ENCODE measurements around the gene LTC4S. TPM values are rescaled to one million over a fixed set of nuclear protein-coding genes. Genes with fewer than 3 reads are reported as not detected.
A peak's percentile ranks its signal among the peaks of the same experiment; 100 is the strongest.

The LTC4S gene
- polyA plus RNA-seq, 3 donors = 0.65 to 2.1 (median 0.69) TPM

GRCh38 chr5:179767496-179768100 is 26.2 kb upstream of the LTC4S start:
- H3K9me3 ChIP-seq (replicated peaks in 1 of 2; ENCODE audit: control insufficient read depth in 1 of 2, insufficient read depth in 1 of 2, low read length in 2 of 2) = no peaks in the 10 kb centered on the region
- Mint-ChIP-seq H3K27ac (peak overlapping the region in 6 of 7 donors; percentile 58 to 80 (median 66)), H3K9me3 (no peaks in the 10 kb centered on the region), H3K36me3 (peaks cover 58 to 72% of the 10 kb centered on the region in 2 donors), H3K27me3 (ENCODE audit: low read depth in 3 of 3) (peaks cover 0 to 2% (median 0%) of the 10 kb centered on the region in 3 donors), H3K4me1 (peaks cover 96% of the 10 kb centered on the region), H3K4me3 (no peak overlapping the region)
- intact Hi-C loops (cut with micrococcal nuclease) = loop anchor here in 1 of 2 donors (2.0 kb wide), 1 partner anchor 29 kb away; no protein-coding TSS in a partner anchor
- H3K4me1 ChIP-seq (ENCODE audit: control insufficient read depth in 1 of 2, insufficient read depth in 2 of 2, low read length in 2 of 2) = peaks cover 93 to 98% of the 10 kb centered on the region in 2 donors
- no peak for TF ChIP-seq CTCF (IDR thresholded peaks at IDR 0.05)
- H3K27ac ChIP-seq (ENCODE audit: low read depth in 1 of 2, low read length in 2 of 2) = peak overlapping the region in 1 of 2 donors; percentile 35
- H3K36me3 ChIP-seq (replicated peaks in 1 of 2; ENCODE audit: control insufficient read depth in 1 of 2, insufficient read depth in 2 of 2, low read length in 2 of 2) = peaks cover 30 to 57% of the 10 kb centered on the region in 2 donors
- H2AFZ ChIP-seq (ENCODE audit: insufficient read depth, low read depth, low read length, poor library complexity, severe bottlenecking) = no peak overlapping the region
- H3K27me3 ChIP-seq (ENCODE audit: control insufficient read depth in 2 of 2, insufficient read depth in 2 of 2, low read length in 2 of 2) = no peaks in the 10 kb centered on the region
- no peak overlapping the region for H3K9ac ChIP-seq (ENCODE audit: insufficient read depth, low read length, poor library complexity, severe bottlenecking)
- H3K4me3 ChIP-seq (replicated peaks in 1 of 3; ENCODE audit: low read depth in 2 of 3, low read length in 3 of 3) = no peak overlapping the region
- DNase-seq = peak in 2 of 3 donors; percentile 37 to 40
- H3K4me2 ChIP-seq (replicated peaks; ENCODE audit: extremely low read depth, low read length, poor library complexity, severe bottlenecking) = no peak overlapping the region
- 96% methylated on average over 4 of the region's 9 CpGs for whole genome bisulfite sequencing (ENCODE audit: insufficient coverage)
- peaks cover 99% of the 10 kb centered on the region for H4K20me1 ChIP-seq (ENCODE audit: insufficient read depth, low read length)
- peaks cover 91% of the 10 kb centered on the region for H3K79me2 ChIP-seq (ENCODE audit: insufficient read depth, low read length)

- DNase-seq = no peak
- Histone ChIP-seq H2AFZ (ENCODE audit: insufficient read depth, low read depth, low read length, poor library complexity, severe bottlenecking) (no peak overlapping the region), H3K9me3 (replicated peaks in 1 of 2; ENCODE audit: control insufficient read depth in 1 of 2, insufficient read depth in 1 of 2, low read length in 2 of 2) (no peaks in the 10 kb centered on the region), H3K4me3 (replicated peaks in 1 of 3; ENCODE audit: low read depth in 2 of 3, low read length in 3 of 3) (no peak overlapping the region), H3K79me2 (ENCODE audit: insufficient read depth, low read length) (peaks cover 91% of the 10 kb centered on the region), H3K36me3 (replicated peaks in 1 of 2; ENCODE audit: control insufficient read depth in 1 of 2, insufficient read depth in 2 of 2, low read length in 2 of 2) (peaks cover 37 to 66% of the 10 kb centered on the region in 2 donors), H3K4me1 (ENCODE audit: control insufficient read depth in 1 of 2, insufficient read depth in 2 of 2, low read length in 2 of 2) (peaks cover 86 to 97% of the 10 kb centered on the region in 2 donors), H3K4me2 (replicated peaks; ENCODE audit: extremely low read depth, low read length, poor library complexity, severe bottlenecking) (no peak overlapping the region), H3K9ac (ENCODE audit: insufficient read depth, low read length, poor library complexity, severe bottlenecking) (no peak overlapping the region), H4K20me1 (ENCODE audit: insufficient read depth, low read length) (peaks cover 95% of the 10 kb centered on the region), H3K27ac (ENCODE audit: low read depth in 1 of 2, low read length in 2 of 2) (peak overlapping the region in 1 of 2 donors; percentile 62), H3K27me3 (ENCODE audit: control insufficient read depth in 2 of 2, insufficient read depth in 2 of 2, low read length in 2 of 2) (no peaks in the 10 kb centered on the region)
- Mint-ChIP-seq H3K4me1 (peaks cover 93% of the 10 kb centered on the region), H3K27ac (peak overlapping the region in 5 of 7 donors; percentile 21 to 84 (median 49)), H3K27me3 (ENCODE audit: low read depth in 3 of 3) (peaks cover 0 to 2% (median 0%) of the 10 kb centered on the region in 3 donors), H3K4me3 (no peak overlapping the region), H3K9me3 (no peaks in the 10 kb centered on the region), H3K36me3 (peaks cover 66 to 81% of the 10 kb centered on the region in 2 donors)
- intact Hi-C loops (cut with micrococcal nuclease) = no loop called here
- WGBS (ENCODE audit: insufficient coverage) = 91% methylated on average over 15 of the region's 18 CpGs
- no peak for TF ChIP-seq CTCF (IDR thresholded peaks at IDR 0.05)
Measured at GRCh38 chr5:179768326-179769085, 25.3 kb upstream of the LTC4S start.
